ENCODE data around the gene NEK11. TPM values are rescaled to one million over a fixed set of nuclear protein-coding genes. Genes with fewer than 3 reads are reported as not detected.

NEK11 gene
- polyA plus RNA-seq, 1 donor (not counting 4 experiments of a cell fraction or from before 2014, with no cell fraction given): 9.4 TPM

DNA sequence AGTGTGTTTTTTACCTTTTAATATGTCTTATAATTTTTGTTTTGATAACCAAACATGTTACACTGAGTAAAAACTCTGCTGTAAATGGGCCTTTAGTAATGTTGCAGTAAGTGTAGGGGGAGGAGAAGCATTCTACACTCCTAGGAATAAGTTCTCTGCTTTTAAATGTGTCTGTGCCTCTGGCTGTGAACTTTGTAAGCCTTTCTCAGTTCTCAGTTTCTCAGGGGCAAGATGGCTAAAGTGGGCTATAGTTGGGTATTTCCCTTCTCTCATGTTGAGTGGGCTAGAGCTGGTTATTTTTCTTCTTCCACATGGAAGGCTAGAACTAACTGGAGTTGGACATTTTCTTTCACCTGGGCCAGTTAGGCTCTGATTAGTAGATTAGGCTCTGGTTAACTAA lies 279.6 kb downstream of the NEK11 start:
- dilution Hi-C loops (cut with MboI; ENCODE audit: extremely low pct_ligation_motif_present, low sequenced_read_pairs): no loop called here

DNA sequence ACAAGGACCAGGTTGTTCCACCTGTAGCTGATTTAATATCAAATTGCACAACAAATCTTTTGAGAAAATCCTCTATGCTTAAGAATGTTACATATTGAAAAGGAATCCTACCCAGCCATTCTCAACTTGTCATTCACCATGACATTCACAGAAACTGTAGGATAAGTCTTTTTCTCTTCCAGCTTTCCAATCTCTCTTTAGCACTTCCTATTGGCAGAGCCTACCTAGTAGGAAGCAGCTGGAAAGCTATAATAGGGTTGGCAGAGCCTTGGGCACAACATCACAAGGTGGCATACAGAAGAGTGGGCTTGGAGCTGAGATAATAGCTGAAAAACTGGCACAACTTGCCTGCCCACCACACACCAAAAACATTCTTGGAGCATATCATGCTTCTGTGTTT lies 287.6 kb downstream of the NEK11 start:
- DNase-seq (ENCODE audit: low read depth, low spot score) (no peak), FAIRE-seq (no peak)
- H3K4me2 ChIP-seq (ENCODE audit: control insufficient read depth, extremely low read depth, insufficient read depth, low read depth, low read length): no peak overlapping the region
- no peak overlapping the region for H3K9ac ChIP-seq (ENCODE audit: control insufficient read depth, extremely low read depth, insufficient read depth, low read length)
- H3K4me3 ChIP-seq (ENCODE audit: control insufficient read depth in 2 of 3, extremely low read depth in 1 of 3, insufficient read depth in 2 of 3, low read depth in 1 of 3, low read length in 3 of 3): no peak overlapping the region
- H3K4me1 ChIP-seq (ENCODE audit: control insufficient read depth, extremely low read depth, insufficient read depth, low read length): no peaks in the 10 kb centered on the region
- H3K9me1 ChIP-seq (ENCODE audit: control insufficient read depth, extremely low read depth, insufficient read depth, low read length): no peaks in the 10 kb centered on the region
- no peaks in the 10 kb centered on the region for H3K36me3 ChIP-seq (ENCODE audit: control insufficient read depth in 2 of 2, extremely low read depth in 1 of 2, insufficient read depth in 2 of 2, low read length in 2 of 2)
- no peaks in the 10 kb centered on the region for H3K27me3 ChIP-seq (ENCODE audit: control insufficient read depth, extremely low read depth, insufficient read depth, low read length)
- dilution Hi-C loops (cut with MboI; ENCODE audit: extremely low pct_ligation_motif_present, low sequenced_read_pairs): no loop called here
- no peaks in the 10 kb centered on the region for H3K79me2 ChIP-seq (ENCODE audit: control insufficient read depth, insufficient read depth, low read length)
- H3K27ac ChIP-seq (ENCODE audit: control insufficient read depth, insufficient read depth, low read length): no peak overlapping the region
- no peaks in the 10 kb centered on the region for H3K9me3 ChIP-seq (ENCODE audit: control insufficient read depth, low read depth, low read length)
- TF ChIP-seq, protein P1, sequence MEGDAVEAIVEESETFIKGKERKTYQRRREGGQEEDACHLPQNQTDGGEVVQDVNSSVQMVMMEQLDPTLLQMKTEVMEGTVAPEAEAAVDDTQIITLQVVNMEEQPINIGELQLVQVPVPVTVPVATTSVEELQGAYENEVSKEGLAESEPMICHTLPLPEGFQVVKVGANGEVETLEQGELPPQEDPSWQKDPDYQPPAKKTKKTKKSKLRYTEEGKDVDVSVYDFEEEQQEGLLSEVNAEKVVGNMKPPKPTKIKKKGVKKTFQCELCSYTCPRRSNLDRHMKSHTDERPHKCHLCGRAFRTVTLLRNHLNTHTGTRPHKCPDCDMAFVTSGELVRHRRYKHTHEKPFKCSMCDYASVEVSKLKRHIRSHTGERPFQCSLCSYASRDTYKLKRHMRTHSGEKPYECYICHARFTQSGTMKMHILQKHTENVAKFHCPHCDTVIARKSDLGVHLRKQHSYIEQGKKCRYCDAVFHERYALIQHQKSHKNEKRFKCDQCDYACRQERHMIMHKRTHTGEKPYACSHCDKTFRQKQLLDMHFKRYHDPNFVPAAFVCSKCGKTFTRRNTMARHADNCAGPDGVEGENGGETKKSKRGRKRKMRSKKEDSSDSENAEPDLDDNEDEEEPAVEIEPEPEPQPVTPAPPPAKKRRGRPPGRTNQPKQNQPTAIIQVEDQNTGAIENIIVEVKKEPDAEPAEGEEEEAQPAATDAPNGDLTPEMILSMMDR (optimal IDR thresholded peaks at IDR 0.05 in 1 of 3, IDR thresholded peaks at IDR 0.05 in 1 of 3, conservative IDR thresholded peaks at IDR 0.05 in 1 of 3; ENCODE audit: extremely low read depth in 1 of 3, insufficient read depth in 2 of 3, low read length in 3 of 3): no peak
- no peak for TF ChIP-seq EZH2 (IDR thresholded peaks at IDR 0.05; ENCODE audit: low read length)
- no peaks in the 10 kb centered on the region for H4K20me1 ChIP-seq (ENCODE audit: control insufficient read depth, extremely low read depth, insufficient read depth, low read length)
- no peak overlapping the region for H2AFZ ChIP-seq (ENCODE audit: control insufficient read depth, low read length)

More for the DNA sequence above, 279.6 kb downstream of the NEK11 start:
- H3K4me1 ChIP-seq (ENCODE audit: control insufficient read depth, extremely low read depth, insufficient read depth, low read length): no peaks in the 10 kb centered on the region
- no peak for FAIRE-seq
- no peaks in the 10 kb centered on the region for H4K20me1 ChIP-seq (ENCODE audit: control insufficient read depth, extremely low read depth, insufficient read depth, low read length)
- no peaks in the 10 kb centered on the region for H3K9me1 ChIP-seq (ENCODE audit: control insufficient read depth, extremely low read depth, insufficient read depth, low read length)
- H3K9ac ChIP-seq (ENCODE audit: control insufficient read depth, extremely low read depth, insufficient read depth, low read length): no peak overlapping the region
- H3K36me3 ChIP-seq (ENCODE audit: control insufficient read depth in 2 of 2, extremely low read depth in 1 of 2, insufficient read depth in 2 of 2, low read length in 2 of 2): no peaks in the 10 kb centered on the region
- no peaks in the 10 kb centered on the region for H3K27me3 ChIP-seq (ENCODE audit: control insufficient read depth, extremely low read depth, insufficient read depth, low read length)
- no peak for DNase-seq (ENCODE audit: low read depth, low spot score)
- H3K4me3 ChIP-seq (ENCODE audit: control insufficient read depth in 2 of 3, extremely low read depth in 1 of 3, insufficient read depth in 2 of 3, low read depth in 1 of 3, low read length in 3 of 3): no peak overlapping the region
- no peak overlapping the region for H2AFZ ChIP-seq (ENCODE audit: control insufficient read depth, low read length)
- no peaks in the 10 kb centered on the region for H3K9me3 ChIP-seq (ENCODE audit: control insufficient read depth, low read depth, low read length)
- TF ChIP-seq, protein P1 (optimal IDR thresholded peaks at IDR 0.05 in 1 of 3, IDR thresholded peaks at IDR 0.05 in 1 of 3, conservative IDR thresholded peaks at IDR 0.05 in 1 of 3; ENCODE audit: extremely low read depth in 1 of 3, insufficient read depth in 2 of 3, low read length in 3 of 3): no peak
- no peak for TF ChIP-seq EZH2 (IDR thresholded peaks at IDR 0.05; ENCODE audit: low read length)
- H3K27ac ChIP-seq (ENCODE audit: control insufficient read depth, insufficient read depth, low read length): no peak overlapping the region
- no peak overlapping the region for H3K4me2 ChIP-seq (ENCODE audit: control insufficient read depth, extremely low read depth, insufficient read depth, low read depth, low read length)
- no peaks in the 10 kb centered on the region for H3K79me2 ChIP-seq (ENCODE audit: control insufficient read depth, insufficient read depth, low read length)

All from keratinocyte (primary cell).